Fibroblast of pulmonary artery (primary cell): Measurements from ENCODE around the gene POLR2J3.
"Not testable (repeated sequence)": the region's sequence is repeated elsewhere in the genome, so short reads cannot be mapped to it uniquely, and the experiment has no call there.

Experiments used
- DNase-seq: peaks from one replicate; pipeline ENCODE4 v3.0.0-alpha.2; 2010; ENCODE audit warnings: low read depth
- H3K4me3 ChIP-seq: replicated peaks from 2 replicates; pipeline ENCODE4 v1.5.1; 2011; ENCODE audit warnings: low read depth, mild to moderate bottlenecking, control low read depth, low read length, moderate library complexity

POLR2J3 gene

DNA sequence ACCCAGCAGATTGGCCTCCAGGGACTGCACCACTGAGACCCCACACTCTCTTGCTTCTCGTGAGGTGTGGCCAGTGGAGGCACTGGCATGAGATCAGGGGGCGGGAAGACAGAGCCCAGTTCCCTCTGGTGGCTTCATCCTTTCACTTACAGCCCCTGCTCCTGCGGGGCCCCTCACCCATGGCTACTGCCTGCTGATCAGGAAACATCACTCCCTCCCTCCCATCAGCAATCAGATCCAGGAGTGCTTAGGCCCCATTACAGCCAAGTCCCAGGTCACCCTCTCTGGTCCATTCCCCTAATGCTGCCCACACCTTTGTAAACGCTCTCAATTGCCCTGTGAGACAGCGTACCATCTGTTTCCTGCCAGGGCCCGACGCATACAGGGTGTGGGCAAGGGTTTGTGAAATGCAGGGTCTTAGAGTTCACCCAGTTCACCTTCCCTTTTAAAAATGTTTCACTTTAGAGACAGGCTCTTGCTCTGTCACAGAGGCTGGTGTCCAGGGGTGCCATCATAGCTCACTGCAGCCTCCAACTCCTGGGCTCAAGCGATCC is 37.2 kb downstream of the POLR2J3 start:
- not testable (repeated sequence) for H3K4me3 ChIP-seq, DNase-seq

DNA sequence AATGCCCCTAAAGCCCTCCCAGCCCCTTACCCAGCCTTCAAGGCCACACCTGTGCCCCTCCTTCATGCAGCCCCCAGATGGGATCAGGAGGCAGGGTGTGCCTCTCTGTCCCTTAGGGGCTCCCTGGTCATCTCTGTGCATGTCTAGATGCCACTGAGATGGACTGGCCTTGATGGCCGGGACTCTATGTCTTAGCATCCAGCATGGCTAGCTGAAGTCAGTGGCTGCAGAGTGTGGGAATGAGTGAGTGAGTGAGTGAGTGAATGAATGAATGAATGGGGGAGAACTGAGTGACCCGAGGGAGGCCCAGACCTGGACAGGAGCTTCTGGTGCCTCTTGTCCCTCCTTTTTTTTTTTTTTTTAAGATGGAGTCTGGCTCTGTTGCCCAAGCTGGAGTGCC is 40.3 kb downstream of the POLR2J3 start:
- DNase-seq, H3K4me3 ChIP-seq: not testable (repeated sequence)

DNA sequence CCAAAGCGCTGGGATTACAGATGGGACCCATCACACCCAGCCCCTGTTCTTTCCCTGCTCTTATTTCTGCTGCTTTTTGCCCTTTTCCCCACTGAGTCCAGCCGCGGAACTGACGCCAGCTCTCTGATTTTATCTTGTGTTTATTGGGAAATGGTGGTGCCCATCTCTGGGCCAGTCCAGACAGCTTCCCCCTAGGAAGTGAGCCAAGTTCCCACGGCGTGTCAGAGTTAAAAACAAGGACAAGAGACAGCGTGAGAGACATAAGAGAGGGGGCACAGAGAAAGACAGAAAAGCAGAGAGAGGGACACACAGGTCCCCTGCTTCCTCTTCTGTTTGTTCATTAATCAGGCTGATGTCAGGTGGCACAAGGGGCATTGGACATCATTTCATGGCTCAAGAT is 40.8 kb downstream of the POLR2J3 start:
- not testable (repeated sequence) for H3K4me3 ChIP-seq, DNase-seq

DNA sequence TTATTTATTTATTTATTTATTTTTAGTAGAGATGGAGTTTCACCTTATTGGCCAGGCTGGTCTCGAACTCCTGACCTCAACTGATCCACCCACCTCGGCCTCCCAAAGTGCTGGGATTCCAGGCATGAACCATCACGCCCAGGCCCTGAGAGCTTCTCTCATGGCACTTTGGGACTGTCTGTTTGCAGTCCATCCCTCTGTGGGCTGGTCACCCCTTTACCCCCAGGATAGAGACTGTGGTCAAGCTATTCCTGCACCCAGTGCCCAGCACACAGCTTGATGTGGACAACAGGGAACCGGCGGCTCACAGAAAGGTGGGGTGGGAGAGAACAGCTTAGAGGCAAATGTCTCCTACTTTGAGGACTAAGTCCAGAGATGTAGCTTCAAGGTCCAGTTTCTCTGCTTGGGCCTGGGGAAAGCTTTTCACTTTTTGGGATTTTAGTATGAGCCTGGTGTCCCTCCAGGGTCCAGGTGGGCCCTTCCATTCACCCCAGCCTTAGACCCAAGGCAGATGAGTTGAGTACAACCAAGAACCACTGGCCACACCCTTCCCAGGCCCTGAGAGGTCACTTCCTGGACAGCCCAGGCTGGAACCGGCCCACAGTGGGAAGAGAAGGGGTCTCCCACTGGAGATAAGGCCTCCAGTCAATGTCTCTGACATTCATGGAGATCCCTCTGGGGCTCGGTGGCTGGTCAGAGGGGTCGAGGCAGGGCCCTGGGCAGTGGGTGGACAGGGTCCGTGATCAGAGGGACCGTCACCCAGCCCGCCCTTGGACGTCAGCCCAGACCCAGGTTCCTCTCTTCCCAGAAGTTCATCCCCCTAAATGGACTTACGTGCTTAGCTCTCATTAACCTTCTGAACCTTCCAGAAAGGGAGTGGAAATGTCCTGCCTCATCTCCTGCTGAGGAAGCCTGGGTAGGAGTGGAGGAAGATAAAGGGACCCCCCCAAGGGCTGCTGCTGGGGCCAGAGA is 44.3 kb downstream of the POLR2J3 start:
- not testable (repeated sequence) for H3K4me3 ChIP-seq, DNase-seq

DNA sequence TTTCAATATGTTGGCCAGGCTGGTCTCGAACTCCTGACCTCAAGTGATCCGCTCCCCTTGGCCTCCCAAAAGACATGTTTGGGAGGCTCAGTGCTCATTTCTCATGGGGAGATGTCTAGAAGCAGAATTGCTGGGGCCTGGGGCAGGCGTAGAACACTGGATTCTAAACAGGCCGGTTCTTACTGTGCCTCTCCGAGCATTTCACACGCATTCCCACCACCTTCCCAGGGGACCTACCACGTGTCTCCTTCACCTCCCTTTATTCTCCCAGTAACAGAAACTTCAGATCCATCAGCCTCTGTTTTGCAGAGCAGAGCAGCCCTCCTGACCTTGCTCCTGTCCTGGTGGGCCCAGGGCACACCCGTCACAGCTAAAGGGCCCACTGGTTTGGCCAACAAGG is 45.2 kb downstream of the POLR2J3 start:
- DNase-seq, H3K4me3 ChIP-seq: not testable (repeated sequence)

DNA sequence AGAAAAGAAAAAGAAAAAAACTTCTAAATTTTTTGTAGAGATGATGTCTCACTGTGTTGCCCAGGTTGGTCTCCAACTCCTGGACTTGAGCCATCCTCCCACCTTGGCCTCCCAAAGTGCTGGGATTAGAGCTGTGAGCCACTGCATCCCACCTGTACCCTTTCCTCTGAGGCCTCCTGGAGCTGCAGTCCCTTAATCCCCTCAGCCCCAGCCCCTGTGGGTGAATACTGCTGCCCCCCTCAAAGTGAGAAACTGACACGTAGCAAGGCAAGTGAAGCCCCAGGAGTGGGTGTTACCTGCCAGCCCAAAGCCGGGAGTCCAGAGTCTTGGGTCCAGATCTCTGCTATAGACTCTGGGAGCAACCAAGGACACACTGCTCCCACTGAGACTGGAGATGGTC is 47.6 kb downstream of the POLR2J3 start:
- H3K4me3 ChIP-seq, DNase-seq: not testable (repeated sequence)

DNA sequence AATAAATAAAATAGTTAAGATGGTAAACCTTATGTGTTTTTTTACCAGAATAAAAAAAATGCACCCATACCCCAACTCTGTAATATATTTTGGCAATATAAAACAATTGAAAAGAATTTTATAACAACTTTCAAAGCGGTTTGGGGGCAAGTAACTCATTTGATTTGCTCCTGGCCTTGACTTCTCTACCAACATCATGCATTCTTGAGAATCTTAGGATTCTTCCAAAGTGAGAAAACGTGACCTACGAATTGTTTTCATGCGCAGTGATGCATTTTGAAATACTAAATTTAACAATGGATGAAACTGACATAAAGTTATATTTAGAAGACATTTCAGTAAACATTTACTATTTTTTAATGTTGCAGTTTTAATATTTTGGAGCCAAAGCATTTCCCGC is 51.6 kb downstream of the POLR2J3 start:
- H3K4me3 ChIP-seq, DNase-seq: not testable (repeated sequence)

DNA sequence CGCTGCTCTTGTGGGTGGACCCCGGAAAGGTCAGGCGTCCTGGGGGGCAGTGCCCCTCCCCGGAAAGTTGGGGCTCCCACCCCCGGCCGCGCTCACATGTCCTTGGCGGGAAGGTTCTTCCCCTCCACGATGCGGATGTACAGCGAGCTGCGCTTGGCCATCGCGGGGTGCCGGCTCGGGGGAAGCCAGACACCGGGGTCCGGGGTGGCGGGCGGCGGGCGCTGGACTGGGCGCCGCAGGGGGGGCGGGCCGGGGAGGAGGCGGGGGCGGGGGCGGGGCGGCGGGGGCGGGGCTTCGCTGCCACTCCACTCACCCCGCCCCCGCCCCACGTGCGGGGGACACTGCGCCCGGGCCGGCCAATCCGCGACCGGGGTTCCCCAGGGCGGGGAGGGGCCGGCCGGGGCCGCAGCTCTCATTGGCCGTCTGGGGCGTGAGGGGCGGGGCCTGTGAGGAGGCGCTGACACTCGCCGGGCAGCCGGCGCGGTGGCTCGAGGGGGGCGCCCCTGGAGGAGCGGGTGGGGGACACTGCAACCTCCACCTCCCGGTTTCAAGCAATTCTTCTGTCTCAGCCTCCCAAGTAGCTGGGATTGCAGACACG is 54.7 kb downstream of the POLR2J3 start, which contains the start of gene RASA4B:
Gene RASA4B (minus strand): TSS at position 228 of the 598 bp plus-strand sequence. CDS start 67 bp downstream, at position 161.
- not testable (repeated sequence) for DNase-seq

More for the DNA sequence above, 54.7 kb downstream of the POLR2J3 start, which contains the start of gene RASA4B:
- not testable (repeated sequence) for H3K4me3 ChIP-seq
